Right cardiac atrium (tissue), 5 donors: ENCODE results near the gene CNGB1. TPM values are rescaled to one million over a fixed set of nuclear protein-coding genes. Genes with fewer than 3 reads are reported as not detected.
"Not testable (repeated sequence)": the region's sequence is repeated elsewhere in the genome, so short reads cannot be mapped to it uniquely, and the experiment has no call there.

ENCODE experiments used
- ATAC-seq, 2 donors: fragments of 200-7000 bp; cut with Tn5 transposase; one replicate each; pipeline versions ENCODE4 v1.8.0 to v1.9.1; 2020; ENCODE audit warnings: moderate library complexity in 2 of 2, mild to moderate bottlenecking in 1 of 2
- DNase-seq, 3 donors: peaks; one replicate each; pipeline ENCODE4 v3.0.0-alpha.2; 2020
- H3K27ac ChIP-seq: one replicate; pipeline ENCODE4 v1.5.1; 2013; ENCODE audit warnings: mild to moderate bottlenecking, low read length, control low read depth, moderate library complexity
- H3K27me3 ChIP-seq: one replicate; pipeline ENCODE4 v1.6.1; 2013; ENCODE audit not compliant: control insufficient read depth, insufficient read depth
- H3K4me1 ChIP-seq: one replicate; pipeline ENCODE4 v1.6.1; 2013; ENCODE audit warnings: low read length; ENCODE audit not compliant: control insufficient read depth, insufficient read depth
- H3K4me3 ChIP-seq: one replicate; pipeline ENCODE4 v1.5.1; 2013; ENCODE audit warnings: low read length, control low read depth
- H3K9me3 ChIP-seq: one replicate; pipeline ENCODE4 v1.6.1; 2013; ENCODE audit warnings: low read length; ENCODE audit not compliant: control insufficient read depth
- WGBS: extraction: QIAGEN DNeasy Blood & Tissue Kit; methylation state at CpG from one replicate; pipeline ENCODE4 v1.1.7; 2013; 5-methylcytosine and 5-hydroxymethylcytosine counted together
- intact Hi-C, 4 donors: fragments of 100-400 bp; cut with DNase I; formaldehyde crosslinking; loops; one replicate each; pipeline versions ENCODE4 v1.11.0 to v1.14.0; 2022 to 2023
- long read RNA-seq, 4 donors: library from polyadenylated mRNA; unstranded; transcript quantifications; one replicate each; pipeline ENCODE4 v2.0.0, GENCODE V29; 2020 to 2021
- polyA plus RNA-seq: library from polyadenylated mRNA; stranded (reverse); fragments of 200-250 nt; gene quantifications from one replicate; pipeline ENCODE4 v1.2.3, GENCODE V29; 2013
- total RNA-seq, 4 donors: library from RNA; stranded (reverse); fragmentation: NEBNext Ultra II Directional; extraction: Animal tissue kit (Norgen Biotek cat#: 25700); gene quantifications; one replicate each; pipeline ENCODE4 v1.2.1, GENCODE V29; 2021
- donor health status: healthy with polysubstance abuse.
- donor health status: DM: no; HTN: yes; CAD: no.
- donor health status: DM: no; HTN: no; CAD: no.
- donor health status: DM: no; HTN: yes; CAD: no; lungs with severe emphysema.
- donor health status: DM: yes; HTN: yes; CAD: no.

Gene CNGB1
- total RNA-seq: not detected
- not detected for polyA plus RNA-seq
- long read RNA-seq, donor 1: 0 reads
- long read RNA-seq, donor 2: 0 reads
- long read RNA-seq, donor 3: 0 reads
- long read RNA-seq, donor 4: 0 reads

GRCh38 chr16:57970970-57971369 is at the start of gene CNGB1:
CNGB1 (minus strand) TSS chr16:57971128; CDS start chr16:57967286, 3,842 bp downstream.
- WGBS: 72% methylated on average over 6 of the region's 6 CpGs
- H3K9me3 ChIP-seq: no peaks in the 10 kb centered on the region
- peaks cover under 1% of the 10 kb centered on the region for H3K4me1 ChIP-seq
- H3K4me3 ChIP-seq: no peak within 1 kb of the TSS
- intact Hi-C loops: no loop called here
- ATAC-seq: no peak
- no peak within 1 kb of the TSS for H3K27ac ChIP-seq
- H3K27me3 ChIP-seq: no peaks in the 10 kb centered on the region
- no peak for DNase-seq

GRCh38 chr16:58019866-58020538 is 49.1 kb upstream of the CNGB1 start:
- no peak overlapping the region for H3K27ac ChIP-seq
- no peak overlapping the region for H3K4me3 ChIP-seq
- peak in 1 of 3 donors; percentile 27 for DNase-seq
- intact Hi-C loops: loop anchor here in 2 of 4 donors (2.0 to 10.0 kb wide), 2 partner anchors 103 to 175 kb away; partner anchors contain the start of gene CSNK2A2 (in 1 of the 2)
- ATAC-seq: no peak
- peaks cover 2% of the 10 kb centered on the region for H3K4me1 ChIP-seq
- H3K9me3 ChIP-seq: no peaks in the 10 kb centered on the region
- 81% methylated on average over 8 of the region's 8 CpGs for WGBS
- H3K27me3 ChIP-seq: no peaks in the 10 kb centered on the region

DNA sequence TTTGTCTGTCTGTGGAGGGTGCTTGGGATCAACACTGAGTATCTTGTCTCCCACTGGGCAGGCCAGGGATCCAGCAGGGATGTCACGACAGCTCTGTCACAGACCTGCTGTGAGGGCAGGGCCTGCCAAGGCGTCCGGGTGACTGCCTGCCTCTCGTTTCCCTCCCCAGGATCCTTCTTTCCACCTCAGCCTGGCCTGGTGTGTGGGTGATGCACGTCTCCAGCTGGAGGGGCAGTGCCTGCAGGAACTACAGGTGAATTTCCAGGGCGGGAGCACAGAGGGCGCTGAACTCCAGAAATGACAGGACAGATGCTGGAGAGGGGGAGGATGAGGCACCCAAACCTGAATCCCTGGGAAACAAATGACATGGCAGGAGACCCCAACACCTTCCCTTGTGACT is 47.9 kb upstream of the CNGB1 start:
- no peaks in the 10 kb centered on the region for H3K9me3 ChIP-seq
- no peak overlapping the region for H3K4me3 ChIP-seq
- 80% methylated on average over 7 of the region's 7 CpGs for whole genome bisulfite sequencing
- intact Hi-C loops: no loop called here
- peak in 1 of 3 donors; percentile 28 for DNase-seq
- ATAC-seq: no peak
- H3K27ac ChIP-seq: no peak overlapping the region
- peaks cover 2% of the 10 kb centered on the region for H3K4me1 ChIP-seq
- H3K27me3 ChIP-seq: no peaks in the 10 kb centered on the region

GRCh38 chr16:58016840-58017446 is 46.0 kb upstream of the CNGB1 start:
- Histone ChIP-seq H3K4me1 (no peaks in the 10 kb centered on the region), H3K9me3 (no peaks in the 10 kb centered on the region), H3K27me3 (no peaks in the 10 kb centered on the region), H3K4me3 (no peak overlapping the region), H3K27ac (no peak overlapping the region)
- WGBS: 69% methylated on average over 12 of the region's 12 CpGs
- ATAC-seq (no peak), DNase-seq (peak in 1 of 3 donors; percentile 21)
- intact Hi-C loops: no loop called here

DNA sequence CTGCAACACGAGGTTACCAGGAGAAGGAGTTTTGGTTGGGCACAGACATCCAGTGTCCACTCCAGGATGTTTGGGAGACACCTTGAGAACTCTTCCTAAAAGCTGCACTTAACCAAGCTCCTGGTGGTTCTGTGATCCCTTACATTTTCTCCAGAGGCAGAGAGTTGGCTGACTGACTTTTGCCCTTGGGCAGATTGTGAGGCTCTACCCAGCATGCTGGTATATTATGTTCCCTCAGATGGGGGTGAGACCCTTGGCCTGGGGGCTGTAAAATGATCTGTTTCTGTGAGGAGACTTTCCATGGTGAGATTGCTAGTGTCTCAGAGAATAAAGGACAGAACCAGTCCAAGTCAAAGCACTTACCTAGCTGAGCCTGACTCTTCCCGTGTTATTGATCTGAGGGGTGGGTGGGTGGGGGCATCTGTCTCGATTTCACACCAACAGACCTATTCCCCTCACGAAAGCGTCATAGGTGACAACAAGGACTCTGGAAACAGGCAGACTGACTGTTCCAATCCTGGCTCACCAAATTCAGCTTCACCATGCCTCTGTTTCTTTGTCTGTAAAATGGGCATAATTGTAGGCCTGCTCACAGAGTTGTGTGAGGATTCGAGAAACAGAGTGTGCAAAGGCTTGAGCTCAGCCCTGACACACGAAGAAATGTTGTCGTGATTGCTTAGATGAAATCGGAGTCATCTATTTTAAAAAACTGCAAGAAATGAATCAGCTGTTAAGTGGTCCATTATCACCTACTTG is 42.5 kb upstream of the CNGB1 start:
- no peaks in the 10 kb centered on the region for H3K9me3 ChIP-seq
- no peak overlapping the region for H3K4me3 ChIP-seq
- DNase-seq: no peak
- no peak for ATAC-seq
- H3K27me3 ChIP-seq: no peaks in the 10 kb centered on the region
- H3K27ac ChIP-seq: no peak overlapping the region
- H3K4me1 ChIP-seq: peaks cover 2% of the 10 kb centered on the region
- intact Hi-C loops: no loop called here
- 87% methylated on average over 9 of the region's 9 CpGs for WGBS

- 61% methylated on average over 9 of the region's 9 CpGs for WGBS
- ATAC-seq: no peak
Measured at GRCh38 chr16:58012481-58012880, 41.6 kb upstream of the CNGB1 start.

DNA sequence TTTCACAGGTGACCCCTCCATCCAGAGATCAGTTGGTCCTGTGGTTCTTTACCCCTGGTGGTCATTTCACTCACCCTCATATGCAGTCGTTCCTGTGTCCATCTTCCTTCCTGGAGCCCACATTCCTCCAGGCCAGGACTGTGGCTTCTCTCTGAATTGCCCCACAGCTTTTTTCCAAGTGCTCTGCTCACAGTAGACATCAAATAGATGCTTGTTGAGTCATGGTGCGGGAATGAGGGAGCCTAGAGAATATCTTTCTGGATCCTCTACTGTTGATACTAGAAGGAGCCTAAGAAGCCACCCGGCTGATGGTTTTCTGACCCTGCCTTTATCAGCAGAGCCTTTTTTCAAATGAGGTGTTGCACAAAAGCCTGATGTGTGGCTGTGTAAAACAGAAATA is 40.7 kb upstream of the CNGB1 start:
- no peaks in the 10 kb centered on the region for H3K9me3 ChIP-seq
- no peaks in the 10 kb centered on the region for H3K27me3 ChIP-seq
- DNase-seq (no peak), ATAC-seq (no peak)
- intact Hi-C loops: no loop called here
- no peak overlapping the region for H3K27ac ChIP-seq
- H3K4me3 ChIP-seq: no peak overlapping the region
- 77% methylated on average over 3 of the region's 3 CpGs for WGBS
- H3K4me1 ChIP-seq: peaks cover 2% of the 10 kb centered on the region

More at GRCh38 chr16:58012481-58012880, 41.6 kb upstream of the CNGB1 start:
- Histone ChIP-seq H3K4me3 (no peak overlapping the region), H3K27ac (no peak overlapping the region), H3K27me3 (no peaks in the 10 kb centered on the region), H3K9me3 (no peaks in the 10 kb centered on the region), H3K4me1 (peaks cover 2% of the 10 kb centered on the region)
- peak in 1 of 3 donors; percentile 13 for DNase-seq
- intact Hi-C loops: no loop called here

DNA sequence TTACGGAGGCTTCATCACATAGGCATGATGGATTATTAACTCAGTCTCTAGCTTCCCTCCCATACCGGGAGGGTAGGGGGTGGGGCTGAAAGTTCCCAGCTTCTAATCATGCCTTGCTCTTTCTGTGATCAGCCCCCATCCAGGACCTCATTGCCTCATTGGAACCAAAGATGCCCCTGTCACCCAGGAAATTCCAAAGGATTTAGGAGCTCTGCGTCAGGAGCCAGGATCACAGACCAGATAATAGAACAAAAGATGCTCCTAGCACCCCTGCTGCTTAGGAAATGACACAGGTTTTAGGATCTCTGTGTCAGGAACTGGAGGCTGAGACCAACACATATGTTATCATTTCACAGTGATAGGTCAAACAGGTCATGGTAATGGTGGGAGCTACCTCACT is 40.0 kb upstream of the CNGB1 start:
- Histone ChIP-seq H3K9me3 (no peaks in the 10 kb centered on the region), H3K27me3 (no peaks in the 10 kb centered on the region), H3K27ac (no peak overlapping the region), H3K4me3 (no peak overlapping the region), H3K4me1 (peaks cover 2% of the 10 kb centered on the region)
- no peak for ATAC-seq
- WGBS: 67% methylated on average over 3 of the region's 3 CpGs
- no peak for DNase-seq
- intact Hi-C loops: no loop called here

GRCh38 chr16:58009856-58010416 is 39.0 kb upstream of the CNGB1 start:
- Histone ChIP-seq H3K27ac (peak overlapping the region; percentile 39), H3K4me1 (peaks cover 2% of the 10 kb centered on the region), H3K27me3 (no peaks in the 10 kb centered on the region), H3K9me3 (no peaks in the 10 kb centered on the region), H3K4me3 (no peak overlapping the region)
- DNase-seq (peak in 1 of 3 donors; percentile 25), ATAC-seq (peak; percentile 46 to 52)
- WGBS: 75% methylated on average over 11 of the region's 11 CpGs
- intact Hi-C loops: loop anchor here in 1 of 4 donors (10.0 kb wide), 2 partner anchors 255 to 435 kb away; no protein-coding TSS in a partner anchor

DNA sequence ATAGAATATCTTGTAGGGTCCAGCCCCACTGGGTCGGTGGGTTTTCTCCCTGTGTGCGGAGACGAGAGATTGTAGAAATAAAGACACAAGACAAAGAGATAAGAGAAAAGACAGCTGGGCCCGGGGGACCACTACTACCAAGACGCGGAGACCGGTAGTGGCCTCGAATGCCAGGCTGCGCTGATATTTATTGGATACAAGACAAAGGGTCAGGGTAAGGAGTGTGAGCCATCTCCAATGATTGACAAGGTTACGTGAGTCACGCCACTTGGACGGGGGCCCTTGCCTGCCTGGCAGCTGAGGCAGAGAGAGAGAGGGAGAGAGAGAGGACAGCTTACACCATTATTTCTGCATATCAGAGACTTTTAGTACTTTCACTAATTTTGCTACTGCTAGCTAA is 33.8 kb upstream of the CNGB1 start:
- DNase-seq: peak; percentile 73 to 82 (median 75)
- not testable (repeated sequence) for H3K27me3 ChIP-seq, H3K4me3 ChIP-seq, H3K27ac ChIP-seq, ATAC-seq, H3K4me1 ChIP-seq, H3K9me3 ChIP-seq
- intact Hi-C loops: loop anchor here (1.0 to 10.0 kb wide), 5 partner anchors 102 to 430 kb away; no protein-coding TSS in a partner anchor
- WGBS: 67% methylated on average over 12 of the region's 12 CpGs
